Measurements from ENCODE around the gene SMIM38.

GRCh38 chr11:69204246-69204940 is 48.7 kb downstream of the SMIM38 start:
- TF ChIP-seq POU5F1 (IDR thresholded peaks at IDR 0.05; ENCODE audit: borderline replicate concordance, low read depth, low read length, partially characterized antibody) (no peak), EZH2 (IDR thresholded peaks at IDR 0.05; ENCODE audit: borderline replicate concordance, low read depth, low read length) (no peak), USF2 (CRISPR knock-in tag; IDR thresholded peaks at IDR 0.05) (no peak)
